ENCODE results near the gene MYL6. TPM values are rescaled to one million over a fixed set of nuclear protein-coding genes. Genes with fewer than 3 reads are reported as not detected.
A peak's percentile ranks its signal among the peaks of the same experiment; 100 is the strongest.

MYL6 gene
- polyA plus RNA-seq, 1 donor from 2014 or later = 3,234 TPM

- Histone ChIP-seq H3K9me2 (ENCODE audit: insufficient read depth, low read length) (no peaks in the 10 kb centered on the region), H3K4me3 (ENCODE audit: low read length) (peak overlapping the region; percentile 76), H3K36me3 (ENCODE audit: insufficient read depth, low read length) (no peaks in the 10 kb centered on the region), H3K9ac (ENCODE audit: low read length) (peak overlapping the region; percentile 80), H3F3A (ENCODE audit: insufficient read depth, low read length, poor library complexity, severe bottlenecking) (no peaks in the 10 kb centered on the region), H3K27me3 (ENCODE audit: insufficient read depth, low read depth, low read length) (no peaks in the 10 kb centered on the region), H3K4me2 (ENCODE audit: low read length) (peak overlapping the region; percentile 74), H3K9me3 (ENCODE audit: low read length) (no peaks in the 10 kb centered on the region), H4K20me1 (ENCODE audit: insufficient read depth) (no peaks in the 10 kb centered on the region), H3K27ac (ENCODE audit: low read length) (peak overlapping the region; percentile 57), H2AFZ (ENCODE audit: low read depth, low read length) (no peak overlapping the region), H3K79me2 (replicated peaks; ENCODE audit: insufficient read depth, low read length) (no peaks in the 10 kb centered on the region)
- TF ChIP-seq REST (IDR thresholded peaks at IDR 0.05; ENCODE audit: borderline replicate concordance) = no peak
- no peak for TF ChIP-seq MXI1 (conservative IDR thresholded peaks at IDR 0.05; ENCODE audit: poor library complexity, severe bottlenecking)
Measured at GRCh38 chr12:56128670-56129205, 29.4 kb upstream of the MYL6 start.

DNA sequence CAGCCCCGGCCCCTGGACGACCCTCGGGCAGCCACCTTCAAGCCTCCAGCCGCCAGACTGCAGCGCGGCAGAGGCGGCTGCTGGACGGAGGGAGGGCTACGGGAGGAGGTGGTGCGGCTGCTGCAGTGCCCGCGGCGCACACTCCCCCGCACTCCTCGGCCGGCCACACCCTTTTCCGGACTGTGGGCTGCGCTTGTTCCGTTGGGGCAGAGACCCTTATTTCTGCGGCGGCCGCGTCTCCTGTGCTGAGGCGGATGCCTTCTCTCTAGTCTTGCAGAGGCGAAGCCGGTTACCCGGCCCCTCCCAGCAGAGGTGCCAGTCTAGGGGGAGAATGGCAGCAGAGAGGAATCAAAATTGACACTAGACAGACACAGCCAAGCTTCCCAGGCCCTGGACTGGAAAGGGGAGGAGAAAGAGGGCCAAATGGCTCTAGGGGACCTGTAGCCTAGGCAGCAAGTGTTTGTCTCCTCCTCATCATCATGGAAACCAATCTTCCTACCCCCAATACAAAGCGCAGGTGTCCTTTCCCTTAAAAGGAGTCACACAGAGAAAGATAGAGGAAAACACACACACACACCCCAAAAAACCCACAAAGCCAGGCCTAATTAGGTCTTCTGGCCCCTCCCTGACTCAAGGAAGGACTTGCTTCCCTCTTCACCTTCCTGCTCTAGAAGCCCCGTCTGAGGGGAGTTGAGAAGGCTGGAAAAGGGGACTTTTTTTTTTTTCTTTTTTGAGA, 28.8 kb upstream of the MYL6 start:
- no peaks in the 10 kb centered on the region for H3K79me2 ChIP-seq (replicated peaks; ENCODE audit: insufficient read depth, low read length)
- no peaks in the 10 kb centered on the region for H3F3A ChIP-seq (ENCODE audit: insufficient read depth, low read length, poor library complexity, severe bottlenecking)
- no peaks in the 10 kb centered on the region for H4K20me1 ChIP-seq (ENCODE audit: insufficient read depth)
- no peaks in the 10 kb centered on the region for H3K9me3 ChIP-seq (ENCODE audit: low read length)
- peak overlapping the region; percentile 33 for H2AFZ ChIP-seq (ENCODE audit: low read depth, low read length)
- H3K27me3 ChIP-seq (ENCODE audit: insufficient read depth, low read depth, low read length) = no peaks in the 10 kb centered on the region
- peak overlapping the region; percentile 74 for H3K4me2 ChIP-seq (ENCODE audit: low read length)
- no peak overlapping the region for H3K27ac ChIP-seq (ENCODE audit: low read length)
- peak overlapping the region; percentile 76 for H3K4me3 ChIP-seq (ENCODE audit: low read length)
- no peaks in the 10 kb centered on the region for H3K9me2 ChIP-seq (ENCODE audit: insufficient read depth, low read length)
- H3K36me3 ChIP-seq (ENCODE audit: insufficient read depth, low read length) = no peaks in the 10 kb centered on the region
- peak overlapping the region; percentile 80 for H3K9ac ChIP-seq (ENCODE audit: low read length)
- no peak for TF ChIP-seq SMC3 (conservative IDR thresholded peaks at IDR 0.05; ENCODE audit: poor library complexity)
- peak; percentile 16 for TF ChIP-seq POLR2AphosphoS5 (IDR thresholded peaks at IDR 0.05)

DNA sequence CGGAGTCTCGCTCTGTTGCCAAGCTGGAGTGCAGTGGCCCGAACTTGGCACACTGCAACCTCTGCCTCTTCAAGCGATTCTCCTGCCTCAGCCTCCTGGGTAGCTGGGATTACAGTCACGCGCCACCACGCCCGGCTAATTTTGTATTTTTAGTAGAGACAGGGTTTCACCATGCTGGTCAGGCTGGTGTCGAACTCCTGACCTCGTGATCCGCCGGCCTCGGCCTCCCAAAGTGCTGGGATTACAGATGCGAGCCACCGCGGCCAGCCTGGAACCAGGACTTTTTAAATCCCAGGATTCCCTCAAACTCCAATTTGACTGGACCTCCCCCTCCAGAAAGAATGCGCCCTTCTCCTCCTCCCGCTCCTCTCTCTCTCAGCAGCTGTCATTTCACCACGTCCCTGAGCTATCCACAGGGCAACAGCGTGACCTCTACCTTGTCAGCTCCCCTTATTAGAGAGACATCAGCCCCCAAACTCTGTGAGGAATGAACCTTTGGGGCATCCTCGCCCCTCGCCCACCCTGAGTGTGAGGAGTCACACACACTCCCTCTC, 28.1 kb upstream of the MYL6 start:
- peak overlapping the region; percentile 76 for H3K4me3 ChIP-seq (ENCODE audit: low read length)
- no peaks in the 10 kb centered on the region for H3K9me2 ChIP-seq (ENCODE audit: insufficient read depth, low read length)
- peak overlapping the region; percentile 74 for H3K4me2 ChIP-seq (ENCODE audit: low read length)
- peak overlapping the region; percentile 80 for H3K9ac ChIP-seq (ENCODE audit: low read length)
- no peaks in the 10 kb centered on the region for H3K36me3 ChIP-seq (ENCODE audit: insufficient read depth, low read length)
- H4K20me1 ChIP-seq (ENCODE audit: insufficient read depth) = no peaks in the 10 kb centered on the region
- no peak overlapping the region for H3K27ac ChIP-seq (ENCODE audit: low read length)
- H3F3A ChIP-seq (ENCODE audit: insufficient read depth, low read length, poor library complexity, severe bottlenecking) = no peaks in the 10 kb centered on the region
- no peaks in the 10 kb centered on the region for H3K9me3 ChIP-seq (ENCODE audit: low read length)
- TF ChIP-seq, protein P1, sequence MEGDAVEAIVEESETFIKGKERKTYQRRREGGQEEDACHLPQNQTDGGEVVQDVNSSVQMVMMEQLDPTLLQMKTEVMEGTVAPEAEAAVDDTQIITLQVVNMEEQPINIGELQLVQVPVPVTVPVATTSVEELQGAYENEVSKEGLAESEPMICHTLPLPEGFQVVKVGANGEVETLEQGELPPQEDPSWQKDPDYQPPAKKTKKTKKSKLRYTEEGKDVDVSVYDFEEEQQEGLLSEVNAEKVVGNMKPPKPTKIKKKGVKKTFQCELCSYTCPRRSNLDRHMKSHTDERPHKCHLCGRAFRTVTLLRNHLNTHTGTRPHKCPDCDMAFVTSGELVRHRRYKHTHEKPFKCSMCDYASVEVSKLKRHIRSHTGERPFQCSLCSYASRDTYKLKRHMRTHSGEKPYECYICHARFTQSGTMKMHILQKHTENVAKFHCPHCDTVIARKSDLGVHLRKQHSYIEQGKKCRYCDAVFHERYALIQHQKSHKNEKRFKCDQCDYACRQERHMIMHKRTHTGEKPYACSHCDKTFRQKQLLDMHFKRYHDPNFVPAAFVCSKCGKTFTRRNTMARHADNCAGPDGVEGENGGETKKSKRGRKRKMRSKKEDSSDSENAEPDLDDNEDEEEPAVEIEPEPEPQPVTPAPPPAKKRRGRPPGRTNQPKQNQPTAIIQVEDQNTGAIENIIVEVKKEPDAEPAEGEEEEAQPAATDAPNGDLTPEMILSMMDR (IDR thresholded peaks at IDR 0.05; ENCODE audit: poor library complexity, severe bottlenecking) = no peak
- TF ChIP-seq MXI1 (conservative IDR thresholded peaks at IDR 0.05; ENCODE audit: poor library complexity, severe bottlenecking) = no peak
- no peaks in the 10 kb centered on the region for H3K79me2 ChIP-seq (replicated peaks; ENCODE audit: insufficient read depth, low read length)
- no peaks in the 10 kb centered on the region for H3K27me3 ChIP-seq (ENCODE audit: insufficient read depth, low read depth, low read length)
- no peak overlapping the region for H2AFZ ChIP-seq (ENCODE audit: low read depth, low read length)
